ENCODE data around the gene EVL. TPM values are rescaled to one million over a fixed set of nuclear protein-coding genes. Genes with fewer than 3 reads are reported as not detected.
A peak's percentile ranks its signal among the peaks of the same experiment; 100 is the strongest.

EVL gene
- total RNA-seq, 2 experiments from 2014 or later, result 206 to 298 TPM

DNA sequence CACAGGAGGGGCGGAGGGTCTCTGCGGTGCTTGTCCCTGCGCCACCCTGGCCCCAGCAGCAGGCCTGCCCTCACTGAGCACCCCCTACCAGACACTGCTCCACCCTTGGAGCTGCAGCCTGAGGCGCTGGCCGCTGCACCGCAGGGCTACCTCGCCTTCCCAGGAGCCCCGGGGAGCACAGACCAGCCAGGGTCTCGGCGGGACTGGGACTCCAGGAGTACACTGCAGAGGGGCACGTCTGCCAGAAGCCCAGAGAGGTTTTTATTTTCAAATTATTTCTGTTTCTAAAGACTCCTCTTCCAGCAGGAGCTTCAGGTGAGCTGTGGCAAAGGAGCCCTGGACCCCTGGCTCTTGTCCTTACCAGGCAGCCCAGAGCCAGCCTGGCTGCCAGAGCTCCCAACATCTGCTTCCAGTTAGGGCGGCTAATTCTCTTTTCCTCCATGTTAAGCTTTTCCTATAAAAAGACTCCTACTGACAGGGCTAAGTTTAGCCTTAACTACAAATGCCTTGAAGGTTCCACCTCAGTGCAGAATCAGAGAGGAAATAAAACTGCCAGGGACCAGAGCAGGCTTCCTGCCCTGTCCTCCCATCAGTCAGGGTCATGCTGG is 67.8 kb downstream of the EVL start:
- no TSS peak for BruUV-seq (replicated peaks)
- TF ChIP-seq, protein P1, sequence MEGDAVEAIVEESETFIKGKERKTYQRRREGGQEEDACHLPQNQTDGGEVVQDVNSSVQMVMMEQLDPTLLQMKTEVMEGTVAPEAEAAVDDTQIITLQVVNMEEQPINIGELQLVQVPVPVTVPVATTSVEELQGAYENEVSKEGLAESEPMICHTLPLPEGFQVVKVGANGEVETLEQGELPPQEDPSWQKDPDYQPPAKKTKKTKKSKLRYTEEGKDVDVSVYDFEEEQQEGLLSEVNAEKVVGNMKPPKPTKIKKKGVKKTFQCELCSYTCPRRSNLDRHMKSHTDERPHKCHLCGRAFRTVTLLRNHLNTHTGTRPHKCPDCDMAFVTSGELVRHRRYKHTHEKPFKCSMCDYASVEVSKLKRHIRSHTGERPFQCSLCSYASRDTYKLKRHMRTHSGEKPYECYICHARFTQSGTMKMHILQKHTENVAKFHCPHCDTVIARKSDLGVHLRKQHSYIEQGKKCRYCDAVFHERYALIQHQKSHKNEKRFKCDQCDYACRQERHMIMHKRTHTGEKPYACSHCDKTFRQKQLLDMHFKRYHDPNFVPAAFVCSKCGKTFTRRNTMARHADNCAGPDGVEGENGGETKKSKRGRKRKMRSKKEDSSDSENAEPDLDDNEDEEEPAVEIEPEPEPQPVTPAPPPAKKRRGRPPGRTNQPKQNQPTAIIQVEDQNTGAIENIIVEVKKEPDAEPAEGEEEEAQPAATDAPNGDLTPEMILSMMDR (conservative IDR thresholded peaks at IDR 0.05; ENCODE audit: low read length), result no peak
- no peak for TF ChIP-seq EZH2phosphoT487 (IDR thresholded peaks at IDR 0.05; ENCODE audit: borderline replicate concordance, low read depth, low read length)
- no peaks in the 10 kb centered on the region for H3K4me1 ChIP-seq (ENCODE audit: insufficient read depth, low read length, poor library complexity, severe bottlenecking)
- no peaks in the 10 kb centered on the region for H3K9me3 ChIP-seq (ENCODE audit: low read length)
- H3K36me3 ChIP-seq (ENCODE audit: insufficient read depth, low read length), result peaks cover 70% of the 10 kb centered on the region; the same call in 1 of the 2 replicates
- H3K27ac ChIP-seq (ENCODE audit: low read depth, low read length, poor library complexity, severe bottlenecking), result no peak overlapping the region
- no peak for DNase-seq (ENCODE audit: low spot score)
- CTCF ChIA-PET (ENCODE audit: unreplicated experiment), result no interaction called here
- H3K4me3 ChIP-seq (ENCODE audit: low read depth, low read length, poor library complexity, severe bottlenecking), result no peak overlapping the region
- POLR2A ChIA-PET, result no interaction called here
- intact Hi-C loops (cut with micrococcal nuclease; ENCODE audit: unreplicated experiment), result no loop called here
- H3K9me2 ChIP-seq (ENCODE audit: insufficient read depth, low read length), result no peaks in the 10 kb centered on the region
- H4K20me1 ChIP-seq (ENCODE audit: insufficient read depth, low read length), result no peaks in the 10 kb centered on the region
- H3K4me2 ChIP-seq (ENCODE audit: low read length), result no peak overlapping the region
- no peaks in the 10 kb centered on the region for H3K79me2 ChIP-seq (ENCODE audit: insufficient read depth, low read depth, low read length)
- no peak overlapping the region for H2AFZ ChIP-seq (ENCODE audit: low read length)

DNA sequence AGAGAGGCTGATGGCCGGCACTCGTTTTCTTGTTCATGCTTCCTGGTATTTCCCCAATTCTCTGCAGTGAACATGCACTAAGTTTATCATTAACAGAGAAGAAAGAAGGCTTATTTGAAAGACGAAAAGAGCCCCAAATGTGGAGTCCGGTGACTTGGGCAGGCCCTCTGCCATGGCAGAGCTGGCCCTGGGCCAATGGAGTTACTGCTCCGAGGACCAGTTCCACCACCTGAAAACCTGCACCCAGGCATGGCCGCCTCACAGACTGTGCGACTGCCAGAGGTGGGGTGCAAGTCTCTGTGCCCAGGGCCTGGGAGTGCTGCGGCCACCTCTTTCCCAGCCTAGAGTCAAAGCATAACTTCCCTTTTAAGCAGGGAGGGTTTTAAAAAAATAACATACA is 69.4 kb downstream of the EVL start:
- Histone ChIP-seq H3K4me3 (ENCODE audit: low read depth, low read length, poor library complexity, severe bottlenecking) (no peak overlapping the region), H3K4me1 (ENCODE audit: insufficient read depth, low read length, poor library complexity, severe bottlenecking) (no peaks in the 10 kb centered on the region), H3K79me2 (ENCODE audit: insufficient read depth, low read depth, low read length) (no peaks in the 10 kb centered on the region), H4K20me1 (ENCODE audit: insufficient read depth, low read length) (no peaks in the 10 kb centered on the region), H2AFZ (ENCODE audit: low read length) (no peak overlapping the region), H3K4me2 (ENCODE audit: low read length) (no peak overlapping the region), H3K9me3 (ENCODE audit: low read length) (no peaks in the 10 kb centered on the region), H3K27ac (ENCODE audit: low read depth, low read length, poor library complexity, severe bottlenecking) (no peak overlapping the region), H3K36me3 (ENCODE audit: insufficient read depth, low read length) (peaks cover 79% of the 10 kb centered on the region; the same call in 1 of the 2 replicates), H3K9me2 (ENCODE audit: insufficient read depth, low read length) (no peaks in the 10 kb centered on the region)
- ChIA-PET POLR2A (no interaction called here), CTCF (ENCODE audit: unreplicated experiment) (no interaction called here)
- TF ChIP-seq EZH2phosphoT487 (IDR thresholded peaks at IDR 0.05; ENCODE audit: borderline replicate concordance, low read depth, low read length), result no peak
- TF ChIP-seq, protein P1 (conservative IDR thresholded peaks at IDR 0.05; ENCODE audit: low read length), result no peak
- no peak for DNase-seq (ENCODE audit: low spot score)
- intact Hi-C loops (cut with micrococcal nuclease; ENCODE audit: unreplicated experiment), result no loop called here
- TSS peak; percentile 31 for BruUV-seq (replicated peaks)

DNA sequence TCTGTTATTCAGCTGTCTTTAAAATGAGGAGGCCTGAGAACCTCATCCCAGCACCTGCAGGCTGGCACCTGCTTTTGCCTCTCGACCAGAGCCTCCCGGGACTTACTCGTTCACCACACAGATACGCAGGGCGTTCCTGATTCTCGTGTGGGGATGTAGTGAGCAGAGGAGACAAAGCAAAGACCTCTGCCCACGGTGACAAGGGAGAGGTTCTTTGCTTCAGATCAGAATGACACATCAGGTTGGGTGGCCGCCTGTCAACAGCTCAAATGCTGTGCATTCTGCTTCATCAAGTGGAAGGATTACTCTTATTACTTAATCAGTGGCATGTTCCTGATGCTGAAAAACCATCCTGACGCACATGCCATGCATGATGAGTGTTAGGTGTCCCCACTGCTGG is 69.9 kb downstream of the EVL start:
- Histone ChIP-seq H3K36me3 (ENCODE audit: insufficient read depth, low read length) (peaks cover 76% of the 10 kb centered on the region; the same call in 1 of the 2 replicates), H3K4me3 (ENCODE audit: low read depth, low read length, poor library complexity, severe bottlenecking) (no peak overlapping the region), H3K79me2 (ENCODE audit: insufficient read depth, low read depth, low read length) (no peaks in the 10 kb centered on the region), H4K20me1 (ENCODE audit: insufficient read depth, low read length) (no peaks in the 10 kb centered on the region), H2AFZ (ENCODE audit: low read length) (no peak overlapping the region), H3K4me2 (ENCODE audit: low read length) (no peak overlapping the region), H3K9me2 (ENCODE audit: insufficient read depth, low read length) (no peaks in the 10 kb centered on the region), H3K27ac (ENCODE audit: low read depth, low read length, poor library complexity, severe bottlenecking) (no peak overlapping the region), H3K9me3 (ENCODE audit: low read length) (no peaks in the 10 kb centered on the region), H3K4me1 (ENCODE audit: insufficient read depth, low read length, poor library complexity, severe bottlenecking) (no peaks in the 10 kb centered on the region)
- no TSS peak for BruUV-seq (replicated peaks)
- no peak for DNase-seq (ENCODE audit: low spot score)
- intact Hi-C loops (cut with micrococcal nuclease; ENCODE audit: unreplicated experiment), result no loop called here
- POLR2A ChIA-PET, result no interaction called here
- CTCF ChIA-PET (ENCODE audit: unreplicated experiment), result no interaction called here
- TF ChIP-seq, protein P1 (conservative IDR thresholded peaks at IDR 0.05; ENCODE audit: low read length), result no peak
- no peak for TF ChIP-seq EZH2phosphoT487 (IDR thresholded peaks at IDR 0.05; ENCODE audit: borderline replicate concordance, low read depth, low read length)
